ENCODE data around the gene ARID3C.

ARID3C gene

GRCh38 chr9:34592895-34593601, 35.8 kb downstream of the ARID3C start:
- peak; percentile 43 for DNase-seq

GRCh38 chr9:34591917-34592866, 36.7 kb downstream of the ARID3C start:
- no peak for DNase-seq

- DNase-seq, result peak; percentile 82
Observed at GRCh38 chr9:34591248-34591916, 37.5 kb downstream of the ARID3C start.

GRCh38 chr9:34590381-34591247, 38.3 kb downstream of the ARID3C start:
- peak; percentile 29 for DNase-seq

- peak; percentile 34 for DNase-seq
Observed at GRCh38 chr9:34589636-34590380, 39.1 kb downstream of the ARID3C start, which contains the start of gene CNTFR. CNTFR (minus strand) TSS chr9:34589724; CDS start chr9:34568981, 20,743 bp downstream.

- DNase-seq, result no peak
Observed at GRCh38 chr9:34588671-34589635, 39.9 kb downstream of the ARID3C start.

- no peak for DNase-seq
Observed at GRCh38 chr9:34587271-34587670, 41.6 kb downstream of the ARID3C start.

GRCh38 chr9:34585946-34586669, 42.8 kb downstream of the ARID3C start:
- DNase-seq, result no peak

- DNase-seq, result no peak
Observed at GRCh38 chr9:34584970-34585369, 43.9 kb downstream of the ARID3C start.

GRCh38 chr9:34582787-34583186, 46.1 kb downstream of the ARID3C start:
- no peak for DNase-seq

- no peak for DNase-seq
Observed at GRCh38 chr9:34581318-34581717, 47.5 kb downstream of the ARID3C start.

GRCh38 chr9:34580358-34580757, 48.5 kb downstream of the ARID3C start:
- no peak for DNase-seq

GRCh38 chr9:34579808-34580163, 49.1 kb downstream of the ARID3C start:
- DNase-seq, result no peak

- peak; percentile 19 for DNase-seq
Observed at GRCh38 chr9:34579104-34579807, 49.6 kb downstream of the ARID3C start.

- peak; percentile 31 for DNase-seq
Observed at GRCh38 chr9:34578241-34579103, 50.4 kb downstream of the ARID3C start.

- DNase-seq, result no peak
Observed at GRCh38 chr9:34577400-34578240, 51.2 kb downstream of the ARID3C start.
